Measurements from ENCODE around the gene GPR158.

DNA sequence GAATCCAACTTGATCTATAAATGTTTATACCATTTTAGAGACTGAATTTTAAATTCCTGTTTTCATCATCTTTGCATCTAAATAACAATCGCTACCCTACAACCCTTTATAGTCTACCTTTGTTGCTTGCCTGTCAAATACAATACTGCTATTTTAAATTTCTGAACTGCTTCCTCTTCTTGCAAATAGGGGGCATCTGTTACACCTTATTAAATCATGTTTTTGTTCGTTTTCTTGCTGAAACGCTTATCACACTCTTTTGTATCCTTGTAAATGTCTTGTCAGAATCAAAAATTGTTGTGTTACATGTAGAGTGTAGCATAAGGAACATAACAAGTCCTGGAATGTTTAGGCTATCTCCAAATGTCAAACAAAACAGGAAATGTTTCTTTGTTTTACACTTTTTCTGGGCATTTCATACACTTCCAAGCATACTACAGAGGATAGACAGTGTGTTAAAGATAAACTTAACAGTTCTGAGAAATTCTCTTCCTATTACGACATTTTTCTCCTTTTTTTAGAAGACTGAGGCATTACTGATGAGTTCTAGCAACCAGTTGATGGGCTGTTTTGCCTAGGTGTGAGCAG lies 281.3 kb downstream of the GPR158 start:
- TF ChIP-seq CTCF (conservative IDR thresholded peaks at IDR 0.05; ENCODE audit: low read length) (0 out of 2 replicates have a peak, but pooled peaks have one; percentile 16), EZH2phosphoT487 (IDR thresholded peaks at IDR 0.05; ENCODE audit: borderline replicate concordance, low read depth, low read length) (no peak)

Measured in OCI-LY7 (cell line).